Progenitor cell of endocrine pancreas (in vitro differentiated cells): Measurements from ENCODE around the gene CCDC85B. TPM values are rescaled to one million over a fixed set of nuclear protein-coding genes. Genes with fewer than 3 reads are reported as not detected.
A peak's percentile ranks its signal among the peaks of the same experiment; 100 is the strongest.

ENCODE experiments used
- DNase-seq: peaks from one replicate; pipeline ENCODE4 v3.0.0; 2021; ENCODE audit warnings: low spot score; ENCODE audit not compliant: unreplicated experiment
- H3K27ac Mint-ChIP-seq: 2 replicates; pipeline ENCODE4 v1.8.0; 2021; ENCODE audit warnings: mild to moderate bottlenecking, moderate library complexity, mixed read lengths
- H3K27me3 Mint-ChIP-seq: 2 replicates; pipeline ENCODE4 v1.8.0; 2021; ENCODE audit warnings: mixed read lengths
- H3K36me3 Mint-ChIP-seq: 2 replicates; pipeline ENCODE4 v1.8.0; 2022; ENCODE audit warnings: mixed read lengths; ENCODE audit not compliant: insufficient read depth
- H3K4me1 Mint-ChIP-seq: 2 replicates; pipeline ENCODE4 v1.8.0; 2021; ENCODE audit warnings: low read depth, mixed read lengths
- H3K4me3 Mint-ChIP-seq: 2 replicates; pipeline ENCODE4 v1.8.0; 2021; ENCODE audit warnings: low read depth, mild to moderate bottlenecking, moderate library complexity, mixed read lengths
- H3K9me3 Mint-ChIP-seq: 2 replicates; pipeline ENCODE4 v1.8.0; 2021; ENCODE audit warnings: low read depth, mixed read lengths
- CTCF ChIP-seq: fragments of 200-600 bp; sonication (generic); IDR thresholded peaks from one replicate; pipeline ENCODE4 v1.5.0; 2021; ENCODE audit warnings: antibody characterized with exemption, mild to moderate bottlenecking; ENCODE audit not compliant: unreplicated experiment
- total RNA-seq: library from RNA; stranded (reverse); gene quantifications from 2 replicates; pipeline ENCODE4 v1.2.1, GENCODE V29; 2021

Gene CCDC85B
- total RNA-seq, 1 donor from 2014 or later: 7.4 TPM

GRCh38 chr11:65919573-65920371 is 29.3 kb downstream of the CCDC85B start:
- peaks cover 2% of the 10 kb centered on the region for H3K27me3 Mint-ChIP-seq
- no peak for TF ChIP-seq CTCF
- H3K9me3 Mint-ChIP-seq: no peaks in the 10 kb centered on the region
- peaks cover 5% of the 10 kb centered on the region for H3K36me3 Mint-ChIP-seq
- peak; percentile 48 for DNase-seq
- H3K27ac Mint-ChIP-seq: peak overlapping the region; percentile 78
- peak overlapping the region; percentile 84 for H3K4me3 Mint-ChIP-seq
- peaks cover 6% of the 10 kb centered on the region for H3K4me1 Mint-ChIP-seq

- H3K4me1 Mint-ChIP-seq: peaks cover 6% of the 10 kb centered on the region
- no peak for DNase-seq
- H3K27me3 Mint-ChIP-seq: no peaks in the 10 kb centered on the region
- H3K4me3 Mint-ChIP-seq: peak overlapping the region; percentile 84
- H3K9me3 Mint-ChIP-seq: no peaks in the 10 kb centered on the region
- peaks cover 5% of the 10 kb centered on the region for H3K36me3 Mint-ChIP-seq
- no peak overlapping the region for H3K27ac Mint-ChIP-seq
- no peak for TF ChIP-seq CTCF
Measured at GRCh38 chr11:65920372-65920802, 29.9 kb downstream of the CCDC85B start.

GRCh38 chr11:65921033-65921555 is 30.6 kb downstream of the CCDC85B start:
- peaks cover 5% of the 10 kb centered on the region for H3K36me3 Mint-ChIP-seq
- peaks cover 6% of the 10 kb centered on the region for H3K4me1 Mint-ChIP-seq
- no peaks in the 10 kb centered on the region for H3K9me3 Mint-ChIP-seq
- no peaks in the 10 kb centered on the region for H3K27me3 Mint-ChIP-seq
- H3K4me3 Mint-ChIP-seq: peak overlapping the region; percentile 84
- no peak for TF ChIP-seq CTCF
- DNase-seq: no peak
- no peak overlapping the region for H3K27ac Mint-ChIP-seq

GRCh38 chr11:65921876-65922275 is 31.4 kb downstream of the CCDC85B start:
- H3K36me3 Mint-ChIP-seq: peaks cover 5% of the 10 kb centered on the region
- H3K9me3 Mint-ChIP-seq: no peaks in the 10 kb centered on the region
- no peaks in the 10 kb centered on the region for H3K27me3 Mint-ChIP-seq
- DNase-seq: no peak
- TF ChIP-seq CTCF: no peak
- H3K27ac Mint-ChIP-seq: no peak overlapping the region
- H3K4me1 Mint-ChIP-seq: peaks cover 4% of the 10 kb centered on the region
- H3K4me3 Mint-ChIP-seq: no peak overlapping the region

GRCh38 chr11:65922565-65922964 is 32.1 kb downstream of the CCDC85B start:
- no peak for TF ChIP-seq CTCF
- no peak overlapping the region for H3K4me3 Mint-ChIP-seq
- no peak for DNase-seq
- H3K36me3 Mint-ChIP-seq: peaks cover 5% of the 10 kb centered on the region
- H3K4me1 Mint-ChIP-seq: peaks cover 4% of the 10 kb centered on the region
- no peak overlapping the region for H3K27ac Mint-ChIP-seq
- no peaks in the 10 kb centered on the region for H3K27me3 Mint-ChIP-seq
- H3K9me3 Mint-ChIP-seq: no peaks in the 10 kb centered on the region
